Glutamatergic neuron (in vitro differentiated cells): ENCODE data around the gene TAGAP. TPM values are rescaled to one million over a fixed set of nuclear protein-coding genes. Genes with fewer than 3 reads are reported as not detected.
A peak's percentile ranks its signal among the peaks of the same experiment; 100 is the strongest.

Experiments
- DNase-seq: peaks from one replicate; pipeline ENCODE4 v3.0.0; 2022
- H3K27ac Mint-ChIP-seq: one replicate; pipeline ENCODE4 v1.8.0; 2020; ENCODE audit warnings: mild to moderate bottlenecking, mixed read lengths, inconsistent platforms; ENCODE audit not compliant: unreplicated experiment
- H3K27me3 Mint-ChIP-seq: one replicate; pipeline ENCODE4 v1.8.0; 2020; ENCODE audit warnings: mild to moderate bottlenecking, moderate library complexity, mixed read lengths, inconsistent platforms; ENCODE audit not compliant: unreplicated experiment
- H3K36me3 Mint-ChIP-seq: one replicate; pipeline ENCODE4 v1.8.0; 2020; ENCODE audit warnings: mild to moderate bottlenecking, mixed read lengths, inconsistent platforms; ENCODE audit not compliant: unreplicated experiment
- H3K4me1 Mint-ChIP-seq: one replicate; pipeline ENCODE4 v1.8.0; 2020; ENCODE audit warnings: mild to moderate bottlenecking, low read depth, mixed read lengths, inconsistent platforms; ENCODE audit not compliant: unreplicated experiment
- H3K4me3 Mint-ChIP-seq: one replicate; pipeline ENCODE4 v1.8.0; 2020; ENCODE audit warnings: mild to moderate bottlenecking, mixed read lengths, inconsistent platforms; ENCODE audit not compliant: unreplicated experiment
- H3K9me3 Mint-ChIP-seq: one replicate; pipeline ENCODE4 v1.8.0; 2020; ENCODE audit warnings: mild to moderate bottlenecking, moderate library complexity, mixed read lengths, inconsistent platforms; ENCODE audit not compliant: unreplicated experiment
- total RNA-seq: library from RNA; stranded (reverse); fragmentation: NEBNext Ultra II Directional; extraction: Animal tissue kit (Norgen Biotek cat#: 25700); gene quantifications from one replicate; pipeline ENCODE4 v1.2.1, GENCODE V29; 2021; ENCODE audit not compliant: unreplicated experiment
- TF ChIP-seq, protein P1 (sequence below): fragments of 200-600 bp; sonication (generic); IDR thresholded peaks from one replicate; pipeline ENCODE4 v1.5.0; 2021; ENCODE audit not compliant: partially characterized antibody, unreplicated experiment

The TAGAP gene
- total RNA-seq, 1 donor from 2014 or later = not detected

GRCh38 chr6:159075506-159076228, 30.9 kb upstream of the TAGAP start:
- DNase-seq = no peak
- TF ChIP-seq, protein P1, sequence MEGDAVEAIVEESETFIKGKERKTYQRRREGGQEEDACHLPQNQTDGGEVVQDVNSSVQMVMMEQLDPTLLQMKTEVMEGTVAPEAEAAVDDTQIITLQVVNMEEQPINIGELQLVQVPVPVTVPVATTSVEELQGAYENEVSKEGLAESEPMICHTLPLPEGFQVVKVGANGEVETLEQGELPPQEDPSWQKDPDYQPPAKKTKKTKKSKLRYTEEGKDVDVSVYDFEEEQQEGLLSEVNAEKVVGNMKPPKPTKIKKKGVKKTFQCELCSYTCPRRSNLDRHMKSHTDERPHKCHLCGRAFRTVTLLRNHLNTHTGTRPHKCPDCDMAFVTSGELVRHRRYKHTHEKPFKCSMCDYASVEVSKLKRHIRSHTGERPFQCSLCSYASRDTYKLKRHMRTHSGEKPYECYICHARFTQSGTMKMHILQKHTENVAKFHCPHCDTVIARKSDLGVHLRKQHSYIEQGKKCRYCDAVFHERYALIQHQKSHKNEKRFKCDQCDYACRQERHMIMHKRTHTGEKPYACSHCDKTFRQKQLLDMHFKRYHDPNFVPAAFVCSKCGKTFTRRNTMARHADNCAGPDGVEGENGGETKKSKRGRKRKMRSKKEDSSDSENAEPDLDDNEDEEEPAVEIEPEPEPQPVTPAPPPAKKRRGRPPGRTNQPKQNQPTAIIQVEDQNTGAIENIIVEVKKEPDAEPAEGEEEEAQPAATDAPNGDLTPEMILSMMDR = no peak
- no peak overlapping the region for H3K27ac Mint-ChIP-seq
- peaks cover 2% of the 10 kb centered on the region for H3K9me3 Mint-ChIP-seq
- no peaks in the 10 kb centered on the region for H3K4me1 Mint-ChIP-seq
- no peak overlapping the region for H3K4me3 Mint-ChIP-seq
- no peaks in the 10 kb centered on the region for H3K27me3 Mint-ChIP-seq
- no peaks in the 10 kb centered on the region for H3K36me3 Mint-ChIP-seq

GRCh38 chr6:159074876-159075275, 30.1 kb upstream of the TAGAP start:
- Mint-ChIP-seq H3K9me3 (peaks cover 2% of the 10 kb centered on the region), H3K27ac (no peak overlapping the region)

GRCh38 chr6:159074120-159074684, 29.4 kb upstream of the TAGAP start:
- Mint-ChIP-seq H3K4me1 (no peaks in the 10 kb centered on the region), H3K27ac (peak overlapping the region; percentile 94), H3K36me3 (peaks cover 5% of the 10 kb centered on the region), H3K4me3 (peak overlapping the region; percentile 99), H3K27me3 (no peaks in the 10 kb centered on the region), H3K9me3 (peaks cover 5% of the 10 kb centered on the region)
- TF ChIP-seq, protein P1 = no peak
- no peak for DNase-seq

More at GRCh38 chr6:159074876-159075275, 30.1 kb upstream of the TAGAP start:
- TF ChIP-seq, protein P1 = no peak
- H3K36me3 Mint-ChIP-seq = no peaks in the 10 kb centered on the region
- no peaks in the 10 kb centered on the region for H3K4me1 Mint-ChIP-seq
- no peak for DNase-seq
- no peaks in the 10 kb centered on the region for H3K27me3 Mint-ChIP-seq
- no peak overlapping the region for H3K4me3 Mint-ChIP-seq

DNA sequence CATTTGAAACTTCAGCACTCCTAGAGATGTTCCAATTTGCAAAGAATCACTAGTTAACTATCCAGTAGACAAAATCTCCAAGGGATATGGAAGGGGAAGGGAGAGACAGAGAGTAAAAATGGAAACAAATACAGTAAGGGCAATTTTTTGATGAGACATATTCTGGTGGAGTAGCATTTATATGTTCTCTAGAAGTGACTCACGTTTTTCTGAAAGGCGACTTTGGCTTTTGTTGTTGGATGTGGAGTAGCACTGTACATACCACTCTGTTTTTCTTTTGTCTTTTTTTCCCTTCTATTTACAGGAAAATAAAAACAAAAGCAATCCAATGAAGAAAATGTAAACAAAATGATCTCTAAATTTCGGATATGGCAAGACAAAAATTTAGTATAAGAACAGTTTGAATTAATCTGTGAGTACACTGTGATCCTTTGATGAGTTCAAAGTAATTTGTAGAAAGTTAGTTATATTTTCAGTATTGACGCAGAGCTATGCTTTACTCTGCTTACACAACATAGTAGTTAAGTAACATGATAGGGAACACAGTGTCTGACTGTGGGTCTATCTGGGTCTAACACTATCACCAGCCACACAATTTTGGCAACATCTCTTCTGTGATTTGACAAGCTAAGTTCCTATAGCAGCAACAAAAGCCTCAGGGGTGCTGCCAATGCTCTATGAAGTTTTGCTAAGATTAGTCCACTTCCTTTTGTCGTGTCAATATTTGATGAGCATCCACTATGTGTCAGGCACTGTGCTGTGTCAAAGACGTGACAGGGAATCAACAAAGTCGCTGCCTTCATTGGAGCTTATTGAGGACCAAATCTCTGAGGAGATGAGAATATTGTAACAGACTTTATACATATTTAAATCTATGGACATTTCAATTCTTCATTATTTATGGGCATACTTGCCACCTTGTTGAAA, 27.3 kb upstream of the TAGAP start:
- TF ChIP-seq, protein P1 = no peak
- Mint-ChIP-seq H3K36me3 (peaks cover 10% of the 10 kb centered on the region), H3K4me3 (no peak overlapping the region), H3K4me1 (peaks cover 3% of the 10 kb centered on the region), H3K27ac (no peak overlapping the region), H3K27me3 (no peaks in the 10 kb centered on the region), H3K9me3 (peaks cover 5% of the 10 kb centered on the region)
- DNase-seq = no peak
